A549 (cell line): ENCODE results near the gene MAD1L1. TPM values are rescaled to one million over a fixed set of nuclear protein-coding genes. Genes with fewer than 3 reads are reported as not detected.

Experiments
- ATAC-seq, 2 experiments: fragments of 200-7000 bp in 1 of 2; fragments of >200 bp in 1 of 2; cut with Nextera tagmentation in 1 of 2; cut with Tn5 transposase in 1 of 2; 3 replicates each; pipeline versions ENCODE4 v1.8.0 to v1.9.1; 2018 to 2020; ENCODE audit warnings: mild to moderate bottlenecking in 1 of 2, moderate library complexity in 1 of 2
- CTCF ChIA-PET: fragments of 300-600 bp; sonication (Branson Sonifier 250); formaldehyde crosslinking; extraction: SDS; loops from one replicate; lab custom pipeline; 2021; ENCODE audit warnings: antibody characterized with exemption, inconsistent platforms; lab: Yijun Ruan, JAX
- POLR2A ChIA-PET: fragments of 350-600 bp; formaldehyde crosslinking; extraction: SDS; loops from one replicate; lab custom pipeline; 2021; ENCODE audit warnings: antibody characterized with exemption, inconsistent platforms; lab: Yijun Ruan, JAX
- DNase-seq, 2 experiments: peaks; one replicate each; pipeline versions ENCODE4 v3.0.0 to v3.0.0-alpha.2; 2011 to 2016; ENCODE audit warnings: low read depth in 1 of 2, low spot score in 1 of 2
- FAIRE-seq: peaks from 2 replicates; lab custom pipeline; 2011; peaks lifted over from hg19 to GRCh38; lab: Jason Lieb, UNC
- H3K27ac ChIP-seq, 2 experiments: fragments of >200 bp; sonication (Bioruptor Twin); formaldehyde crosslinking; 3 replicates each; pipeline ENCODE4 v1.5.1; 2016 to 2017
- H3K4me1 ChIP-seq: fragments of >200 bp; sonication (Bioruptor Twin); formaldehyde crosslinking; 3 replicates; pipeline ENCODE4 v1.6.1; 2016
- H3K4me2 ChIP-seq: fragments of >200 bp; sonication (Bioruptor Twin); formaldehyde crosslinking; 3 replicates; pipeline ENCODE4 v1.6.1; 2016
- H3K4me3 ChIP-seq: fragments of >200 bp; sonication (Bioruptor Twin); formaldehyde crosslinking; 3 replicates; pipeline ENCODE4 v1.5.1; 2016
- H3K9me3 ChIP-seq: fragments of >200 bp; sonication (Bioruptor Twin); formaldehyde crosslinking; 3 replicates; pipeline ENCODE4 v1.6.1; 2016
- BCL3 ChIP-seq: fragments of >200 bp; sonication (Bioruptor Twin); formaldehyde crosslinking; IDR thresholded peaks from 3 replicates; pipeline ENCODE4 v1.6.1; 2016
- CHD4 ChIP-seq: fragments of 200-600 bp; sonication (generic); IDR thresholded peaks from 2 replicates; pipeline ENCODE4 v1.6.1; 2016; ENCODE audit warnings: antibody characterized with exemption, mild to moderate bottlenecking, borderline replicate concordance
- EHF ChIP-seq: fragments of 250-450 bp; sonication (Bioruptor Pico); IDR thresholded peaks from 2 replicates; pipeline ENCODE4 v1.5.0; 2020; ENCODE audit warnings: mild to moderate bottlenecking
- FOSB ChIP-seq: fragments of 250-450 bp; sonication (Bioruptor Pico); IDR thresholded peaks from 2 replicates; pipeline ENCODE4 v1.5.0; 2020; ENCODE audit warnings: mild to moderate bottlenecking, moderate library complexity
- FOSL2 ChIP-seq, 2 experiments: fragments of 450-650 bp in 1 of 2; fragments of >200 bp in 1 of 2; sonication (Bioruptor Twin) in 1 of 2; formaldehyde crosslinking; IDR thresholded peaks; 2 replicates each; pipeline versions ENCODE4 v1.5.0 to v1.6.1; 2016 to 2020; ENCODE audit warnings: mild to moderate bottlenecking in 1 of 2, moderate library complexity in 1 of 2
- HDAC2 ChIP-seq: fragments of 200-600 bp; sonication (generic); IDR thresholded peaks from 2 replicates; pipeline ENCODE4 v1.6.1; 2016
- HES2 ChIP-seq: fragments of >200 bp; sonication (Bioruptor Twin); formaldehyde crosslinking; IDR thresholded peaks from 2 replicates; pipeline ENCODE4 v1.6.1; 2016
- HMGXB4 ChIP-seq: fragments of 250-450 bp; sonication (Bioruptor Pico); IDR thresholded peaks from 2 replicates; pipeline ENCODE4 v1.5.0; 2021; ENCODE audit warnings: mild to moderate bottlenecking, moderate library complexity, borderline replicate concordance
- HOXA7 ChIP-seq: fragments of 250-450 bp; sonication (Bioruptor Pico); IDR thresholded peaks from 2 replicates; pipeline ENCODE4 v1.5.0; 2020; ENCODE audit warnings: mild to moderate bottlenecking, moderate library complexity
- HOXB13 ChIP-seq: fragments of 250-450 bp; sonication (Bioruptor Pico); IDR thresholded peaks from 2 replicates; pipeline ENCODE4 v1.5.0; 2020; ENCODE audit warnings: low read depth, mild to moderate bottlenecking, moderate library complexity
- JUN ChIP-seq, 2 experiments: fragments of >200 bp; sonication (Bioruptor Twin); formaldehyde crosslinking; IDR thresholded peaks; 2 replicates in 1 of 2; 3 replicates in 1 of 2; pipeline ENCODE4 v1.6.1; 2016 to 2017
- KDM5A ChIP-seq: fragments of 200-600 bp; sonication (generic); IDR thresholded peaks from 2 replicates; pipeline ENCODE4 v1.6.1; 2016; ENCODE audit warnings: antibody characterized with exemption, mild to moderate bottlenecking
- MAFK ChIP-seq: fragments of 450-650 bp; IDR thresholded peaks from 2 replicates; pipeline ENCODE4 v1.6.1; 2014; ENCODE audit not compliant: partially characterized antibody
- MYC ChIP-seq: IDR thresholded peaks from 2 replicates; pipeline ENCODE4 v1.6.1; 2012; ENCODE audit warnings: mild to moderate bottlenecking, inconsistent platforms, low read length, improper control_type of control experiment, borderline replicate concordance
- NFE2L2 ChIP-seq: fragments of 150-350 bp; conservative IDR thresholded peaks from 2 replicates; pipeline ENCODE4 v1.6.1; 2014; ENCODE audit warnings: low read length
- POLR2AphosphoS2 ChIP-seq: conservative IDR thresholded peaks from 2 replicates; pipeline ENCODE4 v1.6.1; 2012; ENCODE audit warnings: low read length, improper control_type of control experiment, inconsistent platforms
- RARB ChIP-seq: fragments of 250-450 bp; sonication (Bioruptor Pico); IDR thresholded peaks from 2 replicates; pipeline ENCODE4 v1.8.0; 2021; ENCODE audit warnings: mild to moderate bottlenecking, moderate library complexity
- REST ChIP-seq: fragments of 200-600 bp; sonication (generic); IDR thresholded peaks from 2 replicates; pipeline ENCODE4 v1.6.1; 2016; ENCODE audit warnings: antibody characterized with exemption, mild to moderate bottlenecking, moderate library complexity
- SMC3 ChIP-seq: fragments of >200 bp; sonication (Bioruptor Twin); formaldehyde crosslinking; IDR thresholded peaks from 3 replicates; pipeline ENCODE4 v1.6.1; 2018; ENCODE audit warnings: inconsistent platforms
- USF2 ChIP-seq: fragments of 450-650 bp; IDR thresholded peaks from 2 replicates; pipeline ENCODE4 v1.6.1; 2014; ENCODE audit warnings: antibody characterized with exemption
- ZSCAN20 ChIP-seq: fragments of 250-450 bp; sonication (Bioruptor Pico); IDR thresholded peaks from 2 replicates; pipeline ENCODE4 v1.8.0; 2022; ENCODE audit warnings: mild to moderate bottlenecking, moderate library complexity
- WGBS: methylation state at CpG from one replicate; pipeline ENCODE4 v1.1.6; 2017; ENCODE audit errors: missing lambda C conversion rate; 5-methylcytosine and 5-hydroxymethylcytosine counted together
- polyA plus RNA-seq, 4 experiments: library from polyadenylated mRNA; depleted of rRNA in 3 of 4; stranded (reverse); fragments of >200 nt; fragmentation: RNase III in 1 of 4; extraction: RNeasy Plus Mini Kit Qiagen cat#74134 plus additional on column Dnase treatment in 1 of 4; gene quantifications; 2 replicates in 3 of 4; 3 replicates in 1 of 4; pipeline ENCODE4 v1.2.3, GENCODE V29; 2011 to 2017

The MAD1L1 gene
- polyA plus RNA-seq, 2 of the 4 experiments (the other 2 are of a cell fraction): 13.6 to 16.6 TPM

GRCh38 chr7:1902231-1902855 is 330.4 kb downstream of the MAD1L1 start:
- DNase-seq (no peak), ATAC-seq (no peak), FAIRE-seq (no peak)
- ChIA-PET CTCF (no interaction called here), POLR2A (no interaction called here)
- Histone ChIP-seq H3K9me3 (no peaks in the 10 kb centered on the region), H3K4me3 (no peak overlapping the region), H3K27ac (no peak overlapping the region), H3K4me1 (no peaks in the 10 kb centered on the region), H3K4me2 (no peak overlapping the region)
- TF ChIP-seq RARB (CRISPR knock-in tag) (no peak), HOXB13 (CRISPR knock-in tag) (no peak), ZSCAN20 (CRISPR knock-in tag) (no peak), BCL3 (no peak), HMGXB4 (no peak), MYC (no peak), JUN (IDR thresholded peaks at IDR 0.05) (no peak), HDAC2 (no peak), FOSB (no peak), FOSL2 (IDR thresholded peaks at IDR 0.05) (no peak), FOSL2 (CRISPR knock-in tag; IDR thresholded peaks at IDR 0.05) (no peak), POLR2AphosphoS2 (no peak), REST (no peak), HOXA7 (CRISPR knock-in tag) (no peak), SMC3 (no peak), CHD4 (no peak), KDM5A (no peak), MAFK (no peak), HES2 (no peak)
- WGBS: 86% methylated on average over 25 of the region's 26 CpGs

- no peak for DNase-seq
- TF ChIP-seq NFE2L2 (no peak), USF2 (no peak), EHF (CRISPR knock-in tag) (no peak), HOXB13 (CRISPR knock-in tag) (no peak)
- TF ChIP-seq, all 56 proteins: peak for 0
- H3K4me3 ChIP-seq: no peak overlapping the region
- 88% methylated on average over 16 of the region's 18 CpGs for WGBS
- ATAC-seq: no peak
- H3K9me3 ChIP-seq: no peaks in the 10 kb centered on the region
- no peak overlapping the region for H3K27ac ChIP-seq
- ChIA-PET POLR2A (no interaction called here), CTCF (no interaction called here)
- H3K4me1 ChIP-seq: no peaks in the 10 kb centered on the region
- H3K4me2 ChIP-seq: no peak overlapping the region
- FAIRE-seq: no peak
Observed at GRCh38 chr7:1901431-1902210, 331.1 kb downstream of the MAD1L1 start.
